ENCODE data around the gene ULK4.

DNA sequence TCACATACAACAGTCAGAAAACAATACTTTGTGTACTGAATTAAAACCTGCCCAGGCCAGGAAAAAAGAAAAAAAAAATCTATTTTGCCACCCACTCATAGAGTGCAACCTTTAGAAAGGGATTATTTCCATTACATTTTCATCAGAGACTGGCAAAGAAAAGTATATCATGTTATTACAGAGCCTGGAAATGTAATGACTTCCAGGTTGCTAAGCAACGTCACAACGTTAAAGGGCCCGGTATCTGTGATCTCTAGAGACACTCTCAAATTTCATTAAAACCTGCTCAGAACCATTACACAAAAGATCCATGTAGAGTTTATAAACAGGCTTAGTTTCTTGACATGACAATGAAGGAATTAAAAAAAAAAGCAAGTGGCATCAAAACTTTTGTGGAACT, 592.1 kb downstream of the ULK4 start:
- TF ChIP-seq HDAC2 (IDR thresholded peaks at IDR 0.05): no peak
- TF ChIP-seq MYC (IDR thresholded peaks at IDR 0.05; ENCODE audit: low read depth, low read length): no peak
- no peak for TF ChIP-seq MYC (CRISPR knock-in tag; IDR thresholded peaks at IDR 0.05; ENCODE audit: borderline replicate concordance, low read depth)
- no peak for TF ChIP-seq POLR2A (conservative IDR thresholded peaks at IDR 0.05)
- TF ChIP-seq SMC3 (conservative IDR thresholded peaks at IDR 0.05; ENCODE audit: insufficient read depth, low read depth, low read length): no peak
- TF ChIP-seq SRF (CRISPR knock-in tag; IDR thresholded peaks at IDR 0.05): no peak
- TF ChIP-seq TRIM24 (IDR thresholded peaks at IDR 0.05): no peak
- no peak for TF ChIP-seq YY1 (IDR thresholded peaks at IDR 0.05; ENCODE audit: borderline replicate concordance in 1 of 3, control insufficient read depth in 1 of 3, extremely low read depth in 1 of 3, insufficient read depth in 3 of 3, insufficient read length in 1 of 3, insufficient replicate concordance in 2 of 3, low read depth in 1 of 3, low read length in 2 of 3)
- no peak for TF ChIP-seq POLR2AphosphoS5 (IDR thresholded peaks at IDR 0.05; ENCODE audit: control insufficient read depth, insufficient read depth, low read depth, low read length)
- TF ChIP-seq, protein P1, sequence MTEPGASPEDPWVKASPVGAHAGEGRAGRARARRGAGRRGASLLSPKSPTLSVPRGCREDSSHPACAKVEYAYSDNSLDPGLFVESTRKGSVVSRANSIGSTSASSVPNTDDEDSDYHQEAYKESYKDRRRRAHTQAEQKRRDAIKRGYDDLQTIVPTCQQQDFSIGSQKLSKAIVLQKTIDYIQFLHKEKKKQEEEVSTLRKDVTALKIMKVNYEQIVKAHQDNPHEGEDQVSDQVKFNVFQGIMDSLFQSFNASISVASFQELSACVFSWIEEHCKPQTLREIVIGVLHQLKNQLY (CRISPR knock-in tag; conservative IDR thresholded peaks at IDR 0.05): no peak
- TF ChIP-seq ATF3 (IDR thresholded peaks at IDR 0.05): no peak
- TF ChIP-seq ATF3 (CRISPR knock-in tag; conservative IDR thresholded peaks at IDR 0.05): no peak
- TF ChIP-seq, protein P2, sequence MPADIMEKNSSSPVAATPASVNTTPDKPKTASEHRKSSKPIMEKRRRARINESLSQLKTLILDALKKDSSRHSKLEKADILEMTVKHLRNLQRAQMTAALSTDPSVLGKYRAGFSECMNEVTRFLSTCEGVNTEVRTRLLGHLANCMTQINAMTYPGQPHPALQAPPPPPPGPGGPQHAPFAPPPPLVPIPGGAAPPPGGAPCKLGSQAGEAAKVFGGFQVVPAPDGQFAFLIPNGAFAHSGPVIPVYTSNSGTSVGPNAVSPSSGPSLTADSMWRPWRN (IDR thresholded peaks at IDR 0.05; ENCODE audit: low read depth): no peak
- TF ChIP-seq GTF2F1 (IDR thresholded peaks at IDR 0.05; ENCODE audit: low read depth, low read length): no peak
- no peak for TF ChIP-seq THAP7 (CRISPR knock-in tag; IDR thresholded peaks at IDR 0.05)
- no peak for TF ChIP-seq ZSCAN29 (IDR thresholded peaks at IDR 0.05)

Data from K562 (cell line).